Activated CD8-positive, alpha-beta memory T cell treated with anti-CD3 and anti-CD28 coated beads for 1 hour (primary cell): ENCODE measurements around the gene SLC34A3.

ENCODE experiments used
- DNase-seq, 2 donors: peaks; one replicate each; pipeline ENCODE4 v3.0.0-alpha.2; 2020; ENCODE audit warnings: low read depth in 1 of 2; ENCODE audit errors: extremely low read depth in 1 of 2

The SLC34A3 gene

GRCh38 chr9:137275203-137275587 lies 44.5 kb downstream of the SLC34A3 start:
- no peak for DNase-seq

- DNase-seq: no peak
Observed at GRCh38 chr9:137275588-137276472, 45.1 kb downstream of the SLC34A3 start.

- no peak for DNase-seq
Observed at GRCh38 chr9:137276473-137277328, 46.0 kb downstream of the SLC34A3 start.

- DNase-seq: no peak
Observed at GRCh38 chr9:137277329-137278041, 46.8 kb downstream of the SLC34A3 start, which contains the start of gene TOR4A. TOR4A (plus strand) TSS chr9:137277726; CDS start chr9:137278690, 964 bp downstream.

- no peak for DNase-seq
Observed at GRCh38 chr9:137278061-137278701, 47.5 kb downstream of the SLC34A3 start.

- DNase-seq: no peak
Observed at GRCh38 chr9:137278721-137279711, 48.3 kb downstream of the SLC34A3 start.

GRCh38 chr9:137279741-137280473 lies 49.2 kb downstream of the SLC34A3 start:
- DNase-seq: no peak

GRCh38 chr9:137280474-137281344 lies 50.0 kb downstream of the SLC34A3 start:
- DNase-seq: no peak

GRCh38 chr9:137281345-137282116 lies 50.8 kb downstream of the SLC34A3 start:
- no peak for DNase-seq
